ENCODE data around the gene TEP1.

The TEP1 gene

DNA sequence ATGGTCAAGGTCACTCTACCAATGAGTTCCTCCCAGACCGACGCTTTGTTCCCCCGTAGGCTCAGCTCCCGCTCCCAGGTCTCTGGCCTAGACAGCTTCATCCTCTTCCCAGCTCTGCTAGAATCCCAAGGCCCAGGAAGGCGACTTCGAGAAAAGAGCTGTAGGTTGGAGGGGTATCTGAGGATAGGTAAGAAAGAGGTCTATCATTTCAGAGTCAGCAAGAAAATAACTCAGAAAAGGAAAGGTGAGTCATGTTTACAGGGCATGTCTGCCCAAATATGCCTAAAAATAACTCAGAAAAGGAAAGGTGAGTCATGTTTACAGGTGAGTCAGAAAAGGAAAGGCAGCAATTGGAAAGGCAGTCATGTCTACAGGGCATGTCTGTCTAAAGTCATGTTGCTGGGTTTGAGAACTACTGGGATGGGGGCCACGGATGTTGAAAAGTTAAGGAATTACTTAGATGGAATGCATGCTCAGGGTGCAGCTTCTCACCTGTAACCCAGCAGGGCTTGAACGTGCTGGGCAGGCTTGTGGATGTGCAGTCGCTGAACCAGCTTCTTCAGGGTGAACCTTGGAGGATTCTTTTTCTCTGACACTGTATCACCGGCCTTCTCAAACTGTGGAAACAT, 12.2 kb downstream of the TEP1 start:
- no peak overlapping the region for H3K27ac ChIP-seq (replicated peaks)
- no peak for DNase-seq (ENCODE audit: low read depth in 1 of 2, low spot score in 1 of 2)
- TF ChIP-seq GABPA (IDR thresholded peaks at IDR 0.05; ENCODE audit: low read depth) (no peak), POLR2AphosphoS5 (IDR thresholded peaks at IDR 0.05; ENCODE audit: low read depth) (no peak), CTCF (IDR thresholded peaks at IDR 0.05; ENCODE audit: insufficient read depth, low read length) (no peak), SPI1 (IDR thresholded peaks at IDR 0.05; ENCODE audit: borderline replicate concordance, low read depth) (no peak), REST (IDR thresholded peaks at IDR 0.05; ENCODE audit: insufficient replicate concordance, low read depth) (no peak)

DNA sequence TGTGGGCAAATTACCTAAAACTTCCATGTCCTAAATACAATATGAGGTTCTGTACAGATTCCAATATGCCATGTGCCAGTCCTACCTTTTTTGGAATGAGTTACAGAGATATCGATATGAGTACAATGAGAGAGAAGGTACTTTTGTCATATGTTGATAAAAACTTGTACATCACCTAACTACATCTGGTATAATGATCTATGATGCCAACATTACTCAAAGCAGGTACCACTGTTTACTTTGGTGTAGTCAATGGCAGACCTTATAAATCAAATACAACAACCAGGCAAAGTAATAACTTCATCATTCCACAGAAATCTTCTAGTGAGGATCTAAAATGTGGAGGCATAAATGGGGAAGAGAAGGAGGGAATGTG, 12.7 kb downstream of the TEP1 start:
- no peak for DNase-seq (ENCODE audit: low read depth in 1 of 2, low spot score in 1 of 2)
- Histone ChIP-seq H3K27me3 (ENCODE audit: insufficient read depth, poor library complexity, severe bottlenecking) (no peaks in the 10 kb centered on the region), H3K27ac (replicated peaks) (no peak overlapping the region), H3K4me3 (replicated peaks; ENCODE audit: insufficient read depth, low read length) (no peak overlapping the region)
- TF ChIP-seq GABPA (IDR thresholded peaks at IDR 0.05; ENCODE audit: low read depth), result no peak
- no peak for TF ChIP-seq SPI1 (IDR thresholded peaks at IDR 0.05; ENCODE audit: borderline replicate concordance, low read depth)
- TF ChIP-seq POLR2AphosphoS5 (IDR thresholded peaks at IDR 0.05; ENCODE audit: low read depth), result no peak
- no peak for TF ChIP-seq REST (IDR thresholded peaks at IDR 0.05; ENCODE audit: insufficient replicate concordance, low read depth)
- TF ChIP-seq CTCF (IDR thresholded peaks at IDR 0.05; ENCODE audit: insufficient read depth, low read length), result no peak

More for the DNA sequence above, 12.2 kb downstream of the TEP1 start:
- no peak overlapping the region for H3K4me3 ChIP-seq (replicated peaks; ENCODE audit: insufficient read depth, low read length)
- H3K27me3 ChIP-seq (ENCODE audit: insufficient read depth, poor library complexity, severe bottlenecking), result no peaks in the 10 kb centered on the region

DNA sequence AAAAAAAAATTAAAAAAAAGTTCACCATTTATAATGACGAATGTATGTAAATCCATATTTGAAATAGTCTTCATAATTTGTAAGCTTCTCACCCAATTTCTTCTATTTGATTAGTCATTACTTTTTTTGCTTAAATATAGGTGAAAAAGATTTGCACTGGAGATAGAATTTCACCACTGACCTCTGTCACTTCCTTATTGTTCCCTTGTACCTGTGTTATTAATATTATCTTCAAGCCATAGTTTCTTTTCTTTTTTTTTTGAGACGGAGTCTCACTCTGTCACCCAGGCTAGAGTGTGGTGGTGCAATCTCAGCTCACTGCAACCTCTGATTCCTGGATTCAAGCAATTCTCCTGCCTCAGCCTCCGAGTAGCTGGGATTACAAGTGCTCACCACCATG, 15.8 kb downstream of the TEP1 start:
- no peak overlapping the region for H3K4me3 ChIP-seq (replicated peaks; ENCODE audit: insufficient read depth, low read length)

More for the DNA sequence above, 15.8 kb downstream of the TEP1 start:
- H3K27ac ChIP-seq (replicated peaks), result no peak overlapping the region
- DNase-seq (ENCODE audit: low read depth in 1 of 2, low spot score in 1 of 2), result no peak
- no peak for TF ChIP-seq CTCF (IDR thresholded peaks at IDR 0.05; ENCODE audit: insufficient read depth, low read length)
- no peak for TF ChIP-seq POLR2AphosphoS5 (IDR thresholded peaks at IDR 0.05; ENCODE audit: low read depth)
- no peak for TF ChIP-seq GABPA (IDR thresholded peaks at IDR 0.05; ENCODE audit: low read depth)
- TF ChIP-seq REST (IDR thresholded peaks at IDR 0.05; ENCODE audit: insufficient replicate concordance, low read depth), result no peak
- no peak for TF ChIP-seq SPI1 (IDR thresholded peaks at IDR 0.05; ENCODE audit: borderline replicate concordance, low read depth)
- H3K27me3 ChIP-seq (ENCODE audit: insufficient read depth, poor library complexity, severe bottlenecking), result no peaks in the 10 kb centered on the region

All from HL-60 (cell line).